ENCODE data around the gene TOR1B. TPM values are rescaled to one million over a fixed set of nuclear protein-coding genes. Genes with fewer than 3 reads are reported as not detected.

TOR1B gene
- total and polyA plus RNA-seq, 2 of the 4 experiments (the other 2 are of a cell fraction): 15.6 to 21.0 TPM

- Histone ChIP-seq H4K91ac (ENCODE audit: insufficient read depth, low read depth, low read length) (no peak overlapping the region), H2AK9ac (replicated peaks; ENCODE audit: low read depth, low read length, poor library complexity) (no peak overlapping the region), H4K5ac (ENCODE audit: low read depth, low read length) (no peak overlapping the region), H3K4me2 (ENCODE audit: low read depth, low read length) (no peak overlapping the region), H3K9me3 (ENCODE audit: control insufficient read depth, insufficient read depth, low read length) (no peaks in the 10 kb centered on the region), H4K20me1 (ENCODE audit: insufficient read depth, low read length) (peaks cover 5% of the 10 kb centered on the region; the same call in 1 of the 2 replicates), H3K9ac (ENCODE audit: low read depth, low read length) (no peak overlapping the region), H2BK20ac (ENCODE audit: low read depth, low read length) (no peak overlapping the region), H3K18ac (ENCODE audit: low read depth, low read length) (no peak overlapping the region), H3K14ac (replicated peaks; ENCODE audit: low read depth, low read length) (no peak overlapping the region), H3K9me1 (ENCODE audit: insufficient read depth, low read length) (no peaks in the 10 kb centered on the region; the same call in 1 of the 2 replicates), H3K56ac (ENCODE audit: extremely low read depth, insufficient read depth, low read length) (no peak overlapping the region), H3K27ac (ENCODE audit: insufficient read depth, low read length) (no peak overlapping the region), H2BK120ac (ENCODE audit: low read depth, low read length) (no peak overlapping the region), H3K23ac (ENCODE audit: low read depth, low read length) (no peak overlapping the region), H3K4ac (ENCODE audit: low read depth, low read length) (no peak overlapping the region), H2AFZ (replicated peaks; ENCODE audit: low read length, poor library complexity) (no peak overlapping the region), H3K4me3 (ENCODE audit: insufficient read depth, low read depth, low read length) (no peak overlapping the region), H2BK5ac (ENCODE audit: low read depth, low read length, poor library complexity, severe bottlenecking) (no peak overlapping the region), H3K27me3 (ENCODE audit: control insufficient read depth, insufficient read depth, low read length) (no peaks in the 10 kb centered on the region), H2BK15ac (ENCODE audit: low read depth, low read length) (no peak overlapping the region), H4K8ac (ENCODE audit: low read depth in 2 of 2, low read length in 2 of 2) (no peak overlapping the region), H3K79me1 (ENCODE audit: low read depth in 1 of 2, low read length in 2 of 2) (peaks cover 6 to 40% of the 10 kb centered on the region in 2 experiments), H2AK5ac (ENCODE audit: low read depth, low read length) (no peak overlapping the region), H3K4me1 (ENCODE audit: control insufficient read depth, insufficient read depth, low read length) (no peaks in the 10 kb centered on the region), H3K36me3 (ENCODE audit: control insufficient read depth, insufficient read depth, low read length) (peaks cover 51% of the 10 kb centered on the region)
- DNase-seq (no peak), ATAC-seq (ENCODE audit: low read depth) (no peak)
- 86% methylated on average over 4 of the region's 9 CpGs; no CpG with 5 or more reads in 1 of the 2 experiments for WGBS, 2 experiments (ENCODE audit: extremely low coverage in 2 of 2, insufficient read length in 1 of 2)
- dilution Hi-C loops (cut with HindIII; ENCODE audit: low sequenced_read_pairs, unreplicated experiment) (no loop called here), intact Hi-C loops (cut with micrococcal nuclease) (no loop called here), in situ Hi-C loops (cut with MboI; ENCODE audit: low sequenced_read_pairs) (no loop called here)
- no TSS peak for BruUV-seq (replicated peaks)
- ChIA-PET POLR2A (ENCODE audit: unreplicated experiment) (no interaction called here), CTCF (no interaction called here)
- TF ChIP-seq RFX5 (IDR thresholded peaks at IDR 0.05; ENCODE audit: low read depth, low read length) (no peak), CEBPB (IDR thresholded peaks at IDR 0.05; ENCODE audit: low read depth, low read length) (no peak), BHLHE40 (IDR thresholded peaks at IDR 0.05; ENCODE audit: low read depth, low read length) (no peak), MXI1 (IDR thresholded peaks at IDR 0.05; ENCODE audit: borderline replicate concordance, low read depth, low read length) (no peak), CTCF (conservative IDR thresholded peaks at IDR 0.05; ENCODE audit: low read depth, low read length) (no peak), NFE2L2 (IDR thresholded peaks at IDR 0.05; ENCODE audit: low read depth, low read length) (no peak), MAFK (IDR thresholded peaks at IDR 0.05; ENCODE audit: low read depth, low read length) (no peak)
- TF ChIP-seq, protein P1, sequence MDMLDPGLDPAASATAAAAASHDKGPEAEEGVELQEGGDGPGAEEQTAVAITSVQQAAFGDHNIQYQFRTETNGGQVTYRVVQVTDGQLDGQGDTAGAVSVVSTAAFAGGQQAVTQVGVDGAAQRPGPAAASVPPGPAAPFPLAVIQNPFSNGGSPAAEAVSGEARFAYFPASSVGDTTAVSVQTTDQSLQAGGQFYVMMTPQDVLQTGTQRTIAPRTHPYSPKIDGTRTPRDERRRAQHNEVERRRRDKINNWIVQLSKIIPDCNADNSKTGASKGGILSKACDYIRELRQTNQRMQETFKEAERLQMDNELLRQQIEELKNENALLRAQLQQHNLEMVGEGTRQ (IDR thresholded peaks at IDR 0.05; ENCODE audit: low read depth, low read length): no peak
These were observed 9.4 kb downstream of the TOR1B start for GRCh38 chr9:129812385-129812784.

All from IMR-90 (cell line).